ENCODE results near the gene BRD3OS.

- no peak for TF ChIP-seq RARB (CRISPR knock-in tag; IDR thresholded peaks at IDR 0.05)
- no peak for TF ChIP-seq ZC3H10 (CRISPR knock-in tag; IDR thresholded peaks at IDR 0.05)
- TF ChIP-seq PPARA (CRISPR knock-in tag; IDR thresholded peaks at IDR 0.05; ENCODE audit: borderline replicate concordance) = no peak
- TF ChIP-seq CREB5 (CRISPR knock-in tag; IDR thresholded peaks at IDR 0.05; ENCODE audit: low read depth) = no peak
- TF ChIP-seq, protein P1, sequence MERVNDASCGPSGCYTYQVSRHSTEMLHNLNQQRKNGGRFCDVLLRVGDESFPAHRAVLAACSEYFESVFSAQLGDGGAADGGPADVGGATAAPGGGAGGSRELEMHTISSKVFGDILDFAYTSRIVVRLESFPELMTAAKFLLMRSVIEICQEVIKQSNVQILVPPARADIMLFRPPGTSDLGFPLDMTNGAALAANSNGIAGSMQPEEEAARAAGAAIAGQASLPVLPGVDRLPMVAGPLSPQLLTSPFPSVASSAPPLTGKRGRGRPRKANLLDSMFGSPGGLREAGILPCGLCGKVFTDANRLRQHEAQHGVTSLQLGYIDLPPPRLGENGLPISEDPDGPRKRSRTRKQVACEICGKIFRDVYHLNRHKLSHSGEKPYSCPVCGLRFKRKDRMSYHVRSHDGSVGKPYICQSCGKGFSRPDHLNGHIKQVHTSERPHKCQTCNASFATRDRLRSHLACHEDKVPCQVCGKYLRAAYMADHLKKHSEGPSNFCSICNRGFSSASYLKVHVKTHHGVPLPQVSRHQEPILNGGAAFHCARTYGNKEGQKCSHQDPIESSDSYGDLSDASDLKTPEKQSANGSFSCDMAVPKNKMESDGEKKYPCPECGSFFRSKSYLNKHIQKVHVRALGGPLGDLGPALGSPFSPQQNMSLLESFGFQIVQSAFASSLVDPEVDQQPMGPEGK (CRISPR knock-in tag; IDR thresholded peaks at IDR 0.05; ENCODE audit: borderline replicate concordance) = no peak
- TF ChIP-seq ESRRG (CRISPR knock-in tag; IDR thresholded peaks at IDR 0.05) = no peak
- no peak for TF ChIP-seq GLIS3 (CRISPR knock-in tag; IDR thresholded peaks at IDR 0.05)
- TF ChIP-seq SNAI2 (CRISPR knock-in tag; IDR thresholded peaks at IDR 0.05) = no peak
- no peak for TF ChIP-seq TOX (CRISPR knock-in tag; IDR thresholded peaks at IDR 0.05; ENCODE audit: borderline replicate concordance)
- no peak for TF ChIP-seq TCF4 (CRISPR knock-in tag; IDR thresholded peaks at IDR 0.05; ENCODE audit: borderline replicate concordance)
- TF ChIP-seq OSR1 (CRISPR knock-in tag; IDR thresholded peaks at IDR 0.05) = no peak
Measured at GRCh38 chr9:134057307-134057657, 32.0 kb downstream of the BRD3OS start.

All from SK-N-SH treated with all-trans-retinoic acid at 6 μM for 48 hours (cell line).